KOPT-K1 (cell line): ENCODE results near the gene TRIM62.
"Not testable (repeated sequence)": the region's sequence is repeated elsewhere in the genome, so short reads cannot be mapped to it uniquely, and the experiment has no call there.

Experiments
- H3K27ac ChIP-seq: fragments of 200-600 bp; sonication (generic); 2 replicates; pipeline ENCODE4 v1.5.1; 2016; ENCODE audit warnings: antibody characterized with exemption, mild to moderate bottlenecking, low read depth, low read length; ENCODE audit not compliant: poor library complexity, severe bottlenecking
- H3K36me3 ChIP-seq: fragments of 200-600 bp; sonication (generic); 2 replicates; pipeline ENCODE4 v1.5.1; 2017; ENCODE audit warnings: antibody characterized with exemption, mild to moderate bottlenecking, low read length, moderate library complexity; ENCODE audit not compliant: insufficient read depth
- H3K9me3 ChIP-seq: fragments of 200-600 bp; sonication (generic); 2 replicates; pipeline ENCODE4 v1.5.1; 2017; ENCODE audit warnings: antibody characterized with exemption, low read length, mild to moderate bottlenecking; ENCODE audit not compliant: insufficient read depth, poor library complexity, severe bottlenecking

The TRIM62 gene

DNA sequence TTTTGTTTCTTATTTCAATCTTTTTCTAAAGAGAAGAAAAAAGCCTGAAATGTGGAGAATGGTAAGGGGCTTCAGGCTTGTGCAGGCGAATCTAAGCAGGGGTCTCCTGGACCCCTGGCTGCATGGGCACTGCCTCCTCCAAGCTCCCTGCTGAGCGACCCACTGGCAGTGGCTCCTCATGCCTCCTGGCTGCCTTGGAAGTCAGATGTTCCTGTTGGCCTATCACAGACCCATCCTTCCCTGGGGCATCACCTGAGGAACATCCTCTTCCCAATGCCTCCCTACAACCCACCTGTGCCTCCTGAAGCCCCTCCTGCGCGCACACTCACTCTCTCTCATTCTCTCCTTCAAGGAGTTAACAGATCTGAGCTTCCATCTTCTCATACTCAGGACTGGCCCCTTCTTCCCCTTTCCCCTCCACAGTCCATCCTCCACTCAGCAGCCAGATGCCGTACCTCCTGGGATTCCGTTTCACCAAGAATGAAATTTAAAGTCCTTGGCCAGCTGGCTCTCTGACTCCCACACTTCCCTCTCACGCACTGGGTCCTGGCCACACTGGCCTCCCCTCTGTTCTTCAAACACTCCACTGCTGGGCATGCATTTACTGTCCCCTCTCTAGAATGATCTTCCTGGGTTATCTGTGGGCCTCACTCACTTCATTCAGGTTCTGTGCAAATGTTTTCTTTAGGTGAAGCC lies 59.2 kb downstream of the TRIM62 start:
- H3K9me3 ChIP-seq = no peaks in the 10 kb centered on the region
- no peak overlapping the region for H3K27ac ChIP-seq
- H3K36me3 ChIP-seq = no peaks in the 10 kb centered on the region

DNA sequence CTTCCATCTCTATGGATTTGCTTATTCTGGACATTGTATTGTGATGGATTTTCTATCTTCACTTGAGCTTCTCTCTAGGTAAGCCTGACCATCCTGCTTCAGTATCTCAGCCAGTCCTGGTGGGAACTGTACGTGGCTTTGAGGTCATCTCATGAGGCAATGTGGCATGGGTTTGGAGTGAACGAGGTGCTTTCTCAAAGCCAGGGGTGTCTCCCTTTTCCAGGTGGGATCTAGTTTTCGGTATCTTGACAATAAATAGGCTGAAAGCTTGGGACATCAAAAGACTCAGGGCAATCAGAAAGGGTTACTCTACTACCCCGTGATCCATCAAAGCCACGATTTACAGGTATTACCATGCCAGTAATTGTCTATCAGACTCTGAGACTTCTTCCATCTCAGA lies 60.1 kb downstream of the TRIM62 start:
- H3K9me3 ChIP-seq = no peaks in the 10 kb centered on the region
- no peaks in the 10 kb centered on the region for H3K36me3 ChIP-seq
- H3K27ac ChIP-seq = no peak overlapping the region

DNA sequence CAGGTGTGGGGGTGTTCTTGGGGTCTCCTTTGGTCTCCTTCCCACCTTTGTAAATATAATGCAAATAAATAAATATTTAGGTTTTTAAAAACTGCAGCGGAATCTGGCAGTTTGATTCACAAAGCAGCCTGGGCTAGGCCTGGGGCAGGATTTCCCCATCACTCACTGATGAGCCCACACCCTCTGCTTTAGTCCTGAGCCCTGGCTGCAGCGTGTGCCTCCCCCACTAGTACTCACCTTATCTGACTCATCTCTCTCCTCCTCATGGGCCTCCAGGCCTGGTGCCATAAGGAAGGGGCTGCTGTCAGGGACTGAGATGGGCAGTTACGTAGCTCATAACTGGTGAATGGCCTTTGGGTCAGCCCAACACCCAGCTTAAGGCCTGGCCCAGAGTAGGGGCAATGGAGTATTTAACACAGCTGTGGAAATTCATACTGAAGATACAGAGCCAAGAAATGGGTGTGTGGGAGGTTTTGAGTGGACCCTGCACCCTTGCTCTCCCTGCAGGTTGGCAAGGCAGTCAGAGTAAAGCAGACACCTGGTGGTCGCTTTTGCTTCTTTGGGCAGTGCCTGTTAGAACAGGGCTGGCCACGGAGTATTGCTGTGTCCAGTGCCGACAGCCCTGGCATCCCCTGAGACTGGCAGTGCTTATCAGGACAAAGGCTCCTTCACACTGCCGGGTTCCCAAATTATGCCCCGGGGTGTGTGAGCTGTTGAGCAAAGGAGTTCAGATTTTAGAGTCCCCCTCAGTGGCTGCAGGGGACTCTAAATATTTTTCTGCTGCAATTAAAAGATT lies 61.2 kb downstream of the TRIM62 start:
- no peaks in the 10 kb centered on the region for H3K36me3 ChIP-seq
- H3K9me3 ChIP-seq = no peaks in the 10 kb centered on the region
- H3K27ac ChIP-seq = no peak overlapping the region

GRCh38 chr1:33119532-33120217 lies 62.2 kb downstream of the TRIM62 start:
- Histone ChIP-seq H3K36me3 (no peaks in the 10 kb centered on the region), H3K27ac (no peak overlapping the region), H3K9me3 (no peaks in the 10 kb centered on the region)

GRCh38 chr1:33119050-33119449 lies 62.8 kb downstream of the TRIM62 start:
- no peaks in the 10 kb centered on the region for H3K36me3 ChIP-seq
- no peaks in the 10 kb centered on the region for H3K9me3 ChIP-seq
- H3K27ac ChIP-seq = no peak overlapping the region

DNA sequence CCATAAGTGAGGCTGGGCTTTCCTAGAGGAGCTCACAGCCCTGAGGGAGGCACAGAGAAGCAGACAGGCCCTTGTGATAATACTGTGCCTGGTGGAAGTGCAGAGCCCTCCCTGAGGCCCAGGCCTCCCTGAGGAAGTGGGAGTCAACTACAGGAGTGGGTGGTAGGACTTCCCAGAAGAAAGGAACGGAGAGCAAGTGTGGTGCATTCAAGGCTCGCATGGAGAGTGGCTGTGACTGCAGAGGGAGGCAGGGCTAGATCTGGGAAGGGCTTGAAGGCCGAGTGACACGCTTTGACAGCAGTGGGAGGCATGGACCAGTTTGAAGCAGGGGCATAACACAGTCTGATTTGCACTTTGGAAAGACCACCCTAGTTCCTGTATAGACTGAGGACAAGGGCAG lies 63.6 kb downstream of the TRIM62 start:
- no peaks in the 10 kb centered on the region for H3K9me3 ChIP-seq
- H3K36me3 ChIP-seq = no peaks in the 10 kb centered on the region
- no peak overlapping the region for H3K27ac ChIP-seq

- H3K36me3 ChIP-seq = no peaks in the 10 kb centered on the region
- no peak overlapping the region for H3K27ac ChIP-seq
These were observed 64.3 kb downstream of the TRIM62 start for GRCh38 chr1:33117440-33118085.

GRCh38 chr1:33111965-33112364 lies 69.9 kb downstream of the TRIM62 start:
- Histone ChIP-seq H3K9me3 (peaks cover 16% of the 10 kb centered on the region), H3K27ac (no peak overlapping the region), H3K36me3 (no peaks in the 10 kb centered on the region)

More at GRCh38 chr1:33117440-33118085, 64.3 kb downstream of the TRIM62 start:
- H3K9me3 ChIP-seq = no peaks in the 10 kb centered on the region

GRCh38 chr1:33110477-33110876 lies 71.4 kb downstream of the TRIM62 start:
- peaks cover 24% of the 10 kb centered on the region for H3K9me3 ChIP-seq
- H3K36me3 ChIP-seq = 0 out of 2 replicates have a peak, but pooled peaks cover 2% of the 10 kb centered on the region
- no peak overlapping the region for H3K27ac ChIP-seq

- peak overlapping the region; percentile 99 for H3K27ac ChIP-seq
- not testable (repeated sequence) for H3K9me3 ChIP-seq, H3K36me3 ChIP-seq
These were observed 81.8 kb downstream of the TRIM62 start for GRCh38 chr1:33100119-33100415.

DNA sequence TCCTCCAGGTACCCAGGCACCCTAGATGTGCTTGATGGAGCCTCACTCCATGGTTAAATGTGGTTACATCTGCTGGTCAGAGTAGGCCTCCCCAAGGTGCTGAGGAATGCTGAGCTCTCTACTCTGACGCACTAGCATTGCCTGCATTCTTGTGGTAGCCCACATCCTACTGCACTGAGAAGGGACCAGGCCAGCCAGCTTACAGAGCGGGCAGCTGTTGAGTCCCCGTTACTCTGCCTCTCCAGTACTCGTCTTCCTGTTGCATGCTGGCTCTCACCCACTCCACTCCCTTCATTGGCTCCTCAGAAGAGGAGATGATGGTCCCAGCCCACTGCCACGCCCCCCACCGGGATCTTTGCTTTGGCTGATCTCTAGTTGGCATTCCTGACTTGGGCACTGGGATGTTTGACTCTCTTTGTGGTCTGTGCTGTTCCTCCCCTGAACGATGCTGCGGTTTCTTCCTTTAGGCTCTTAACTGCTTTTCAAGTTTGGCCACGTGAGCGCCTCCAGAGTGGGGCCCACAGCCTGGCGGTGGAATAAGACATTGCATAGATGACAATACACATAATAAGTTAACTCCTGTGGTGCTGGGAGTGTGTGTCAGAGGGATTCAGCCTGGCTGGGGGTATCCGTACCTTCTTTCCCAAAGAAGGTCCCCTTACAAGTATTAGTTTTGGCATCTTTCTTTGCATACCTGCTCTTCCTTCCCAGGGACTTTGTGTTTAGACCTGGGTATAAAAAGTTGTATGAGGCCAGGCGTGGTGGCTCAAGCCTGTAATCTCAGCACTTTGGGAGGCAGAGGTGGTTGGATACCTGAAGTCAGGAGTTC lies 82.3 kb downstream of the TRIM62 start:
- Histone ChIP-seq H3K9me3 (no peaks in the 10 kb centered on the region), H3K27ac (peak overlapping the region; percentile 99)

DNA sequence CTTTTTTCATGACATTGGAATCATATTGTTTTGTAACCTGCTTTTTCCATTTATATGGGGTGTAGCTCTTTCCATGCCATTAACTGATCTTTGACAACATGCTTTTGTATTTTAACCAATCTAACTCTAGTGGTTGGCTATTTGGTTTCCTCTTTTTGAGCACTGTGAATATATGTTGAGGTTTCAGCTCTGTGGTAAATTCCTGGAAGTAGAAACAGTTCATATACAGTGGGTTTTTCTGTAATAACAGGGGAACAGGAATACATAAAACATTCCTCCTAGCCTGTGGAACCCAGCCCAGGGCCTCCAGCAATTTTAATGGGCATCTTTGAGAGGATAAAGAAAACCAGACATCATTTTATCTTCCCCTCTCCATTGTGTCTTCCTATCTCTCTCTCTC lies 83.5 kb downstream of the TRIM62 start:
- H3K9me3 ChIP-seq = no peaks in the 10 kb centered on the region
- peaks cover 3% of the 10 kb centered on the region; the same call in 1 of the 2 replicates for H3K36me3 ChIP-seq
- H3K27ac ChIP-seq = peak overlapping the region; percentile 99

More for the DNA sequence above, 82.3 kb downstream of the TRIM62 start:
- H3K36me3 ChIP-seq = peaks cover 6% of the 10 kb centered on the region; the same call in 1 of the 2 replicates

- peak overlapping the region; percentile 99 for H3K27ac ChIP-seq
- no peaks in the 10 kb centered on the region for H3K9me3 ChIP-seq
- H3K36me3 ChIP-seq = no peaks in the 10 kb centered on the region; the same call in 1 of the 2 replicates
These were observed 84.1 kb downstream of the TRIM62 start for GRCh38 chr1:33097762-33098161.

GRCh38 chr1:33097137-33097611 lies 84.7 kb downstream of the TRIM62 start:
- Histone ChIP-seq H3K27ac (peak overlapping the region; percentile 99), H3K36me3 (no peaks in the 10 kb centered on the region; the same call in 1 of the 2 replicates), H3K9me3 (no peaks in the 10 kb centered on the region)
